Measurements from ENCODE around the gene SLC19A3. TPM values are rescaled to one million over a fixed set of nuclear protein-coding genes. Genes with fewer than 3 reads are reported as not detected.
"Not testable (repeated sequence)": the region's sequence is repeated elsewhere in the genome, so short reads cannot be mapped to it uniquely, and the experiment has no call there.

Gene SLC19A3
- total RNA-seq, 4 donors from 2014 or later, result 253 to 521 (median 402) TPM

- no peak for TF ChIP-seq CTCF (IDR thresholded peaks at IDR 0.05; ENCODE audit: low read depth)
Measured at GRCh38 chr2:227696990-227697679, 20.7 kb downstream of the SLC19A3 start.

GRCh38 chr2:227687189-227687588, 30.6 kb downstream of the SLC19A3 start:
- no peak for TF ChIP-seq CTCF (IDR thresholded peaks at IDR 0.05; ENCODE audit: low read depth)

GRCh38 chr2:227684258-227684657, 33.6 kb downstream of the SLC19A3 start:
- TF ChIP-seq CTCF (IDR thresholded peaks at IDR 0.05; ENCODE audit: low read depth), result no peak

GRCh38 chr2:227677928-227678327, 39.9 kb downstream of the SLC19A3 start:
- no peak for TF ChIP-seq CTCF (IDR thresholded peaks at IDR 0.05; ENCODE audit: low read depth)

GRCh38 chr2:227674485-227674884, 43.3 kb downstream of the SLC19A3 start:
- TF ChIP-seq CTCF (IDR thresholded peaks at IDR 0.05; ENCODE audit: low read depth), result no peak

GRCh38 chr2:227671170-227671905, 46.5 kb downstream of the SLC19A3 start:
- no peak for TF ChIP-seq CTCF (IDR thresholded peaks at IDR 0.05; ENCODE audit: low read depth)

GRCh38 chr2:227666631-227667170, 51.1 kb downstream of the SLC19A3 start, which contains the start of gene SCYGR5:
SCYGR5 (plus strand) TSS chr2:227666804; CDS start chr2:227666804, 0 bp downstream.
- TF ChIP-seq CTCF (IDR thresholded peaks at IDR 0.05; ENCODE audit: low read depth), result not testable (repeated sequence)

Measured in subcutaneous adipose tissue (tissue), 4 donors.